Myocyte (in vitro differentiated cells): Measurements from ENCODE around the gene HBD. TPM values are rescaled to one million over a fixed set of nuclear protein-coding genes. Genes with fewer than 3 reads are reported as not detected.
"Not testable (repeated sequence)": the region's sequence is repeated elsewhere in the genome, so short reads cannot be mapped to it uniquely, and the experiment has no call there.

Experiments used
- DNase-seq: peaks from one replicate; pipeline ENCODE4 v3.0.0-alpha.2; 2012; ENCODE audit warnings: low read depth
- polyA plus RNA-seq: library from polyadenylated mRNA; unstranded; fragments of >200 nt; gene quantifications from one replicate; pipeline ENCODE4 v1.2.1, GENCODE V29; 2012; ENCODE audit warnings: missing spikeins
- total RNA-seq: library from RNA; depleted of rRNA; stranded (reverse); fragments of >200 nt; gene quantifications from 2 replicates; pipeline ENCODE4 v1.2.3, GENCODE V29; 2014

The HBD gene
- not detected in 2 replicates for total RNA-seq
- polyA plus RNA-seq = 0.14 TPM

- peak; percentile 20 for DNase-seq
These were observed at the start of gene HBD for GRCh38 chr11:5234381-5234834. HBD (minus strand) TSS chr11:5234483; CDS start chr11:5234433, 50 bp downstream.

- no peak for DNase-seq
These were observed 49.6 kb upstream of the HBD start for GRCh38 chr11:5283882-5284281.

GRCh38 chr11:5283086-5283485 lies 48.8 kb upstream of the HBD start:
- no peak for DNase-seq

- DNase-seq = no peak
These were observed 48.3 kb upstream of the HBD start for GRCh38 chr11:5282628-5283027.

- no peak for DNase-seq
These were observed 47.3 kb upstream of the HBD start for GRCh38 chr11:5281596-5281995.

GRCh38 chr11:5280582-5281102 lies 46.4 kb upstream of the HBD start:
- peak; percentile 93 for DNase-seq

- DNase-seq = no peak
These were observed 45.3 kb upstream of the HBD start for GRCh38 chr11:5279471-5280090.

- DNase-seq = no peak
These were observed 43.6 kb upstream of the HBD start for GRCh38 chr11:5277807-5278382.

GRCh38 chr11:5276697-5277096 lies 42.4 kb upstream of the HBD start:
- DNase-seq = no peak

- DNase-seq = no peak
These were observed 41.3 kb upstream of the HBD start for GRCh38 chr11:5275369-5276110.

- no peak for DNase-seq
These were observed 40.1 kb upstream of the HBD start for GRCh38 chr11:5274395-5274794.

- no peak for DNase-seq
These were observed 38.2 kb upstream of the HBD start for GRCh38 chr11:5272395-5273017.

- DNase-seq = no peak
These were observed 35.4 kb upstream of the HBD start, which contains the start of gene HBE1 for GRCh38 chr11:5269715-5270147. HBE1 (minus strand) TSS chr11:5269945; CDS start chr11:5269890, 55 bp downstream.

- no peak for DNase-seq
These were observed 32.8 kb upstream of the HBD start for GRCh38 chr11:5267033-5267563.

GRCh38 chr11:5266609-5267008 lies 32.3 kb upstream of the HBD start:
- no peak for DNase-seq

- no peak for DNase-seq
These were observed 31.5 kb upstream of the HBD start for GRCh38 chr11:5265832-5266231.

GRCh38 chr11:5258543-5259262 lies 24.4 kb upstream of the HBD start:
- DNase-seq = no peak

- DNase-seq = no peak
These were observed 23.0 kb upstream of the HBD start for GRCh38 chr11:5257296-5257695.

GRCh38 chr11:5254646-5255413 lies 20.5 kb upstream of the HBD start, which contains the start of gene HBG2:
HBG2 (minus strand) TSS chr11:5254781; CDS start chr11:5254728, 53 bp downstream.
- not testable (repeated sequence) for DNase-seq

GRCh38 chr11:5254023-5254422 lies 19.7 kb upstream of the HBD start:
- DNase-seq = not testable (repeated sequence)
